T-helper 1 cell (primary cell): Measurements from ENCODE around the gene LPIN2.

Experiments used
- DNase-seq, 5 donors: peaks; one replicate each; pipeline ENCODE4 v3.0.0-alpha.2; 2012 to 2020

LPIN2 gene

DNA sequence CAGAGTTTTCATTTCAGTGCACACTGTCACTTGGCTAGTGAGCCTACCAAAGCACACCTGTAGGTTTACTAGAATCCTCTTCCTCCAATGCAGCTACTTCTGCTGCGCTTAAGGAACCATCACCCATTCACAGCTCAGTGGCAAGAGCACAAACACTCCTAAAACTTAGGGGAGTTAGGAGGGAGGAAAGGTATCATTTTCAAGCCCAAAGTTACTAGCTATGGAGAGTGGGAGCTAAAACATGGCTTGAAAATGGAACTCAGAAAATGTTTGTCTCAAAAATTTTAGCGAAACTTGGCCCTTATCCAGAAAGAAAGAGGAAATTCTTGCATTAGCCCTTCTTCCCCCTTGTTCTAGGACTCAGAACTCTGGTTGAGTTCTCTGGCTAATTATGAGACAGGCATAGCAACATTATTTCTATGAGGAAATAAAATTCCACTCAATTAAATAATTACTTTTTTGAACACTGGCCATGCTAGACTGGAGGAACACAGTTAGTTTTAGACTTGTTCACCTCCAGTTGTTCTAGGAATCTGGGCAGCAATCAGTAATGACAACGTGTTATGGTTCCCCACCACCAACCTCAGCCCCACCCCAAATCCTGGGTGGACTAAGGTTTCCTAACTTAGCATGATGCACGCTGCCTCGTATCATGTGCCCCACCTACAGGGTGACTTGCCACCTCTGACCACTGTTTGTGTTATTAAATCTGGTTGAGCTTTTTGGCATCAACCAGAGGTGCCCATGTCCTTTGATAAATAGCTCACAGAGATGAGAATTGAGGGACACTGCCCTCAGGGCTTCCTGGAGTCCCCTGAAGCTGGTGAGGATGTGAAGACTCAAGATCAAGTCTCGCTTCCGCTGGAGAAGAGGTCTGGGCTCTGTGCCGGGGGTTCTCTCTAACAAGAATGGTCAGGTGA lies 32.8 kb downstream of the LPIN2 start:
- no peak for DNase-seq

DNA sequence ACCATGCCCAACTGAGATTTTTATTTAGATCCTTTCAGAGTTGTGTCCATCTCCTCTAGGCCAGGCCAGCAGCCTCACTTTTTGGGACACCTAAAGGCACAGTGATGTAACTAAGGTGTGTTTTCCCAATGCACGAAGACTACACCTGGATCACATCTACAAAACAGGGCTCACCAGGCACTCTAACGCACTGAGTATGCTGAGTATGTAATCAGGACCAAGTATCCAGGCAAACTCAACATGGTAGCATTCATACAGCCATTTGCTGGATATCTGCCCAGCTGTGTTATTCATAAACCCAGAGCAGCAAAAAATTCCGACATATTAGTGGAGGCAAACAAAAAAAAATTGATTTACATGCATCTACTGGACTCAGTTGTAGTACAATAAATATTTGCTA lies 33.8 kb downstream of the LPIN2 start:
- no peak for DNase-seq

DNA sequence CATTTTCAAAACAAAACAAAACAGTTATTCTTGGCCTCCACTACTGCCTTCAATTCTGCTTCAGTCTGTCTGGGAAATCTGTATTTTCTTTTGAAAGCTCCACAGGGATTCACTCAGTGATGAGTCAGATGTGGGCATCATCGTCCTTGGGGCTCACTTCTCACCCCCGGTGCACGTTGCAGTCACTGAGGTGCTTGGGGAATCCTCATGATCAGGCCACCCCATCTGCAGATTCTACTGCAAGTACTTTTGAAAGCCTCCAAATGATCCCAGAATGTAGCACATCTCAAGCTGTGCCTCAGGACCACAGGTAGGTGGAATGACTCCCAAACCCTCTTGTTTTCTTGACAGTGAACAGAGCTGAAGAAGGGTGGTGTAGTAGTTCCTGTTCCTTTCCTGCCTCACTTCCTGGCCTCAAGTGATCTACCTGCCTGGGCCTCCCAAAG lies 34.3 kb downstream of the LPIN2 start:
- no peak for DNase-seq

DNA sequence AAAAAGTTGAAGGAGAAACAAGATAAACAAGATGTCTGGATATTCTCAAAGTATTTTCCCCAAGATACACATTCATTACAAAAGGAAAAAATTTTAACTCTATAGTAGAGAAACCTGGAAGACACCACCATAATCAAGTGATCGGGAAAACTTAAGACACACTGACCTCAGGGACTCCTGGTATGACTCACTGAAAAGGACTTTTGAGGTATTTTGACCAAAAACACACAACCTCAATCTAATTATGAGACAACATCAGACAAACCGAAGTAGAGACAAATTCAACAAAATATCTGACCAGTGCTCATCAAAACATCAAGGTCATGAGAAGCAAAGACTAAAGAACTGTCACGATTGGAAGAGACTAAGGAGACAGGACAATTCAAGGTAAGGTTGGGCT lies 34.7 kb downstream of the LPIN2 start:
- DNase-seq: no peak

DNA sequence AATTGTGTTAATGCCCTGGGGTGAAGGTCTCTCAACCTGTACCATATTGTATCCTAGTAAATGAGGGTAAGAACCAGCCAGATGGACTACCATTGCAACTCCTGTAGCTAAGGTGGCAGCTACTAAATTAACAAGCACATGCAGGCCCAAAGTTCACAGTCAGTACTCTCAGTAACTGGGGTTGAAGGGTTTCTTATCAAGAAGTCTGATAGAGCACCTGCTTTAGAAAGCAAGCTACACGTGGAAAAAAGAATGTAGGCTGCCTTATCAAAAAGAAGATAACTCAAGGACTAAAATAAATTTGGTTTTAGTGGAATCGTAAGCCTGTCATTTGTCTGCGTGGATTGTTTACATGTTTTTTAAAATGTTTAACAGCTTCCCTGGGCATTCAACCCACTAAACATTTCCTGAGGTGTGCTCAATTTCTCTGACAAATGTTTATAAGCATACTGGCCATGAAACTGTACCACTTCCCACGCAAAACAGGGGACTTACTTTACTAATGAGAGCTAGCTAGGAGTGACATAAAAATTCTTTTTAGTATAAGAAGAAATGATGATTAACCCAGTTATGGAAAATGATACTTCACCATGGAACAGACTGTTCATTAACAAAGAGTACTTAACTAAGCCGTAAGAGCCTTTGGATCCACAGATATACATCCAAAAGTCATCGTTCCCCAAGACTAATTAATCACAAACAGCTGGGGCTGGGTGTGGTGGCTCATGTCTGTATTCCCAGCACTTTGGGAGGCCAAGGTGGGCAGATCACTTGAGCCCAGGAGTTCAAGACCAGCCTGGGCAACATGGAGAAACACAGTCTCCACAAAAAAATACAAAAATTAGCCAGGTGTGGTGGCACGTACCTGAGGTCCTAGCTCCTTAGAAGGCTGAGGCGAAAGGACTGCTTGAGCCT lies 36.5 kb downstream of the LPIN2 start:
- no peak for DNase-seq

DNA sequence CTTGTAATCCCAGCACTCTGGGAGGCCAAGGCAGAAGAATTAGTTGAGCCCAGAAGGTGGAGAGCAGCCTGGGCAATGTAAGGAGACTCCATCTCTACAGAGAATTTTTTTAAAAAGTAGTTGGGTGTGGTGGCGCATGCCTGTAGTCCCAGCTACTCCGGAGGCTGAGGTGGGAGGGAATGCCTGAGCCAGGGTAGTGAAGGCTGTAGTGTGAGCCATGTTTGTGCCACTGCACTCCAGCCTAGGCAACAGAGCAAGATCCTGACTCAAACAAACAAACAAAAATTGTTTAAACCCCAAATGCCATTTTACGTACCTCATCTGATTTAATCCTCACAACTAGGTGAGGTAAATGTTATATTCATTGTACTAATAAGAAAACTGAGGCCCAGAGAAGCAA lies 38.2 kb downstream of the LPIN2 start:
- DNase-seq: no peak

DNA sequence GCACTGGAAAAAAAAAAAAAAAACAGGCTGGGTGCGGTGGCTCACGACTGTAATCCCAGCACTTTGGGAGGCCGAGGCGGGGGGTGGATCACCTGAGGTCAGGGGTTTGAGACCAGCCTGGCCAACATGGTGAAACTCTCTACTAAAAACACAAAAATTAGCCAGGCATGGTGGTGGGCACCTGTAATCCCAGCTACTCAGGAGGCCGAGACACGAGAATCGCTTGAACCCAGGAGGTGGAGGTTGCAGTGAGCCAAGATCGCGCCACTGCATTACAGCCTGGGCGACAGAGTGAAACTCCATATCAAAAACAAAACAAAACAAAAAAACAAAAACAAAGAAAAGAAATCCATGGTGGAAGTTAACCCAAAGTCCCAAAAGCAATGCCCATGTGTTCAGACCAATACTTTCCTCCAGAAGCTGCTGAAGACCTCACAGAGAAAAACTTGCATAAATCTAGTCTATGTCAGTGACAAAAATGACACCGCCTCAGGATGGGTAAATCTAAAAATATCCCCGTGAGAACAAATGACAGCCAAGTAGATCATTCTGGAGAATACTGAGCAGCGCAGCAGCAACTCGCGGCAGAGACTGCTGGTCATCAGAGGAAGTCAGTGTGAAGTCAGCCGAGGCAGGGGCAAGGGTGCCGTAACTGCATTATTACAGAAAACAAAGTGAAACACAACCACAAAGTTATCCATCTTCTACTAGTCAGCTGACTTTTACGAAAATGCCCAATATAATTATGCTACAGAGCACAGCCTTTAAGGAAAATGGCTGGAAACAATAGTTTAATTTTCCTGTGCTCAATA lies 41.0 kb downstream of the LPIN2 start:
- peak; percentile 38 to 82 (median 54) for DNase-seq

DNA sequence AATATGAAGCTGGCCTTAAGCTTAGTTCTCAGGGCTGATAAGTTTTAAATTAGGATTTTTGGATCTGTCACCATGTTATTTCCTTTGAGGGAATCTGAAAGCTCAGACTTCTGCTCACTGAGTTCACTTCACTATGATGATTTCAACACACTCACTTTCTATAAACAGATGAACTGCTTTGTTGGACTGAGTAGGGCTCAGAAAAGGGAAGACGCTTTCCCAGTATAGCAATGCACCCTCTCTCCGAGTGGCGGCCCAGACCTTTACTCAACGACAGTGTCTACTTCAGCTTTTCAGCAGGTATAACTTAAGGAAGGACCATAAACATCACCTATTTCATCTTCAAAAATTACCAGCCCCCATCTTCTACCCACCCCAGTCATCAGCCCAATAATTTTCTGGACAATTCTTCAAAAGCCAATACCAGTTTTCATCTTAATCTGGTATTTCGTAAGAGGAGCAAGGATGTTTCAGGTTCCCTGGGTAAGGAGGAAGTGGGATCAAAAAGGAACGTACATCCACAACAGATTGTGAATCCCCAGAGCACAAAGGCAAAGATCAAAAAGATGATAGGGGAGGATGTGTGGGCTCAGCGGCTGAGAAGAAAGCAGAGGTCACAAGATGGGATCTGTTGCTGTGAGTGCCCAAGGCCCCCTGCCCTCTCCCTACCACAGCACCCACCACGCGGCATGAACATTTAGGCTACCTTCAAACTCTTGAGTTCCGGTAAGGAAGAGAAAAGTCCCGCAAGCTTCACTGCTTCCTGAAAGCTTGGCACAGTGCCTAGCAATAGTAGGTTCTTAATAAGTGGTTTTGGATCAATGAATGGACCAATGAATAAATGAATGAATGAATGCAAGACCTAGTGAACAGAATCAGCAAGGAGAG lies 41.9 kb downstream of the LPIN2 start:
- peak in 4 of 5 donors; percentile 29 to 46 (median 40) for DNase-seq

DNA sequence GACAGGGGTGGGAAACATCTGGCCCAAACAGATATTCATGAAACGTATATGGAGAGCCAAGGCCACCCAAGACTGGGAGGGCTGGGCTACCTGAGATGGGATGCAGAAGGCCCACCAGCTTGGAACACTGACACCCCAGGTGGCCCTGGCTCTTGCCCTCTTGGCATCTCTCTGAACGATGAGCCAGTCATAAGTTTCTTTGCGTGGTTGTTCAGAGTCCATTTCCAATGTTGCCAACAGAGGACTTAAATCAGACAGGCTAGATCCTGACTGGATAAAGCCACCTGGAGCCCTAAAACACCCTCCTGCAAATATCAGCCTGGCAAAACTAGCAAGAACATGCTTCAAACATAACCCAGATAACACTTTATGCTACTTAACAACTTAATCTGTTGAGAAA lies 42.6 kb downstream of the LPIN2 start:
- DNase-seq: no peak

DNA sequence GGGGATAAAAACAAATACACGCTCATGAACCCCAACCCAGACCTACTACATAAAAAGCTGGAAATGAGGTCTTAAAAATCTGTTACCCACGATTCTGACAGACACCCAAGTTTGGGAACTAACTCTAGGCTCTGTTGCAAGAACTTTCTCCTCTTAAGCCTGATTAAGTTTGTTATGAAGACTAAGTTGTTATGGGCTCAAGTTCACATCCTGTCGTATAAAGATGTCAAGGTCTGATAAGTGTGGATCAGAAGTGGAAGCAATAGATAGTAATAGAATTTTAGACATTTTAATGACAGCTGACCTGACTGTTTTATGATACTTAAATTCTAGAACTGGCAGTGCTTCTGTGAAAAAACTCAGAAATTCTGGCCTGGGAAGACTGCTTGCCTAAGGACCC lies 43.2 kb downstream of the LPIN2 start:
- DNase-seq: no peak

DNA sequence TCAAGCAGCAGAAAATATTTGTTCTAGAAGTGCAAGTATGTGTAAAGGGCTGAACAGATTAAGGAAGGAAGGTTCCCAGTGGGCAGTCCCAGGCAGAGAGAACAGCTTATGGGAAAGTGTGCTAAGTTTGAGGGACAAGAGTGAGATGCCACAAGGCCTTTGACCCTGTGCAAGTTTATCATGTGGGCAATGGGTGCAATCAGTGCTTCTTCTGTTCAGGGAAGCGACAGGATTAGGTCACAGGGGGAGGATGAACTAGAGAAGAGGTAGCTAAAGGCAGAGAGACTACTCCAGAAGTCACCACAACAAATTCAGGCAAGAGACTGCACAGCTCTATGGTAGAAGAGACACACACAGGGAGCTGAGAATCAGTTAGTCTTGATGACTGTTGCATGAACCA lies 44.3 kb downstream of the LPIN2 start:
- DNase-seq: no peak

DNA sequence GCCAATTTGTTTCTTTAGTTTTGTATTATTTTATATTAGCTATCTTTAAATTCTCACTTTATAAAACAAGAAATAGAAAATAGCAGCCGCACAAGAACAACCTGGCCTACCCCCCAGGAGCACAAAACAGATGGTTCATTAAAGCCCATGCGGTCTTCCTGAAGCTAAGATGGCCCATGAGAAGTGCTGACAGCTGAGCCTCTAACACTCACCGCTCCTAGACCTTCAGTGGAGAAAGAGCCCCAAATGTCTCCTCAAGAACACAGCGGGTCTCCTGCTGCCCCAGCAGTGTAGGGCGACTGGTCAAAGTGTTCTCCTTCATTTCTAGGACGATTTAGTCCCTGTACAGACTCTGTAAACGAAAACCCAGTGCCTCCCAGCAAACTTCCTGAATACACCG lies 45.1 kb downstream of the LPIN2 start:
- DNase-seq: no peak

DNA sequence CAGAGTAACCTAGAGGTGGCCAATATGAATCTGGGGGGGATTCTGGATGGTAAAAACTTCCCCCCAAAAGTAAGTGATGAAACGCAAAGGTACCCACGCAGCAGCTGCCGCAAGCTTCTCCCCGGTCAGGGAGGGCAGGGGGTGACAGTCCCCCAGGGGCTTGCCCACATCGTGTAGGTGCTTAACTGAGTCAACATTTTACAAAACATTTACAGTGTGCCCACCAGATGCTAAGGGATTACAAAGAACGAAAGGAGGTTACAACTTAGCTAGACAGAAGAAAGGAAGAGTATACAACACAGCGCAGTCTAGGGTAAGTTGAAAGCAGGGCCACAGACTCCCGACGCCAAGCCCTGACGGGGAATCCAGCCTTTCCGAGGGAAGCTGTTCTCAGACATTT lies 45.6 kb downstream of the LPIN2 start:
- DNase-seq: no peak

DNA sequence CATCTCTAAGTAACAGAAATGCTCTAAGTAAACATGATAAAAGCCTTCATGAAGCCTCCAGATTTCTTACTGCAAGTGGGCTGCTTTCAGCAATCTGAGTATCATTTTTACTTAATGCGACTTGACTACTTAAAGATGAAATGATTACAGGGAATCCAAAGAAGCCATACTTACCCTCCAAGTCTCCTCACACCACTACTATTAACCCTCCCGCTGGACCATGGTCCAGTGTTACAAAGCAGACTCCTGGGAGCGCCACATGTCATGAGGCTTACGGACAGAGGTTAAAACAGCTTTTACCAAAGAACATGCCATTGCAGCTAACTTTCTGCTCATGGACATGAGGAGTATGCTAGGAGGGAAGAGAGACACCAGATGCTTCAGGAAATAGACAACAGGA lies 46.4 kb downstream of the LPIN2 start:
- DNase-seq: no peak

DNA sequence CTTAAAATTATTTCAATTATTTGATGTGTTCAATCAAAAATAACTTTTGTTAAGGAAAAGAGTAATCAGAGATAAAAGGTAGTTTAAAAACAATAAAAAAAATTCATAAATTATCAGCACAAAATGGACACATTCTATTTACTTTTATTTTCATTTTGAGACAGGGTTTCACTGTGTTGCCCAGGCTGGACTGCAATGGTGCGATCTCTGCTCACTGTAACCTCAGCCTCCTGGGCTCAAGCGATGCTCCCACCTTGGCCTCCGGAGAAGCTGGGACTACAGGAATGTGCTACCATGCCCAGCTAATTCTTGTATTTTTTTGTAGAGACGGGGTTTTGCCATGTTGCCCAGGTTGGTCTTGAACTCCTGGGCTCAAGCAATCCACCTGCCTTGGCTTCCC lies 47.1 kb downstream of the LPIN2 start:
- no peak for DNase-seq

DNA sequence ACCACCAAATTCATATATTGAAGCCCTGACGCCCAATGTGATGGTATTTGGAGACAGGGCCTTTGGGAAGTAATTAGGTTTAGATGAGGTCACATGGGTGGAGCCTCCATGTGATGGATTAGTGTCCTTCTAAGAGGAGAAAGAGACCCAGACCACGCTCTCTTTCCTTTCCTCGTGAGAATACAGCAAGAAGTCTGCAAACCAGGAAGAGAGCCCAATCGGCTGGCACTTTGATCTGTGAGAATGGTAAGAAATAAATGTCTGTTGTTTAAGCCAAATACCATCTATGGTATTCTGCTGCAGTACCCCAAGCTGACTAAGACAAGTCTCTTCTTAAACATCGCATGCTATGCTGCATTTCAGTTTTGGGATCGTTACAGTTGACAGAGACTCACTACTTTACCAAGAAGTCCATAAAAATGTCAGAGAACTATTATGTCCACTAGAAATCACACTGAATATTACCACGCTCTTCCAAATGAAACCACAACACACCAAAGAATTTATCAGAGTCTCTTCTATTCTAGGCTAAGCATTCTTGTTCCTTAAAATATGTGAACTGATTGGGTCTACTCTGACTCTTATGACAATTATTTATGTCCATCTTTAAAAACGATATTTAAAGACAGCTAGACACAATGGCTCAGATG lies 48.5 kb downstream of the LPIN2 start:
- DNase-seq: no peak
